GM21423 (cell line): ENCODE measurements around the gene KBTBD3.
A peak's percentile ranks its signal among the peaks of the same experiment; 100 is the strongest.
"Not testable (repeated sequence)": the region's sequence is repeated elsewhere in the genome, so short reads cannot be mapped to it uniquely, and the experiment has no call there.

Source experiments
- ATAC-seq: cut with Tn5 transposase; IDR thresholded peaks from one replicate; pipeline ENCODE4 v1.9.1; 2021; ENCODE audit warnings: mild to moderate bottlenecking, moderate library complexity; ENCODE audit not compliant: unreplicated experiment

The KBTBD3 gene

DNA sequence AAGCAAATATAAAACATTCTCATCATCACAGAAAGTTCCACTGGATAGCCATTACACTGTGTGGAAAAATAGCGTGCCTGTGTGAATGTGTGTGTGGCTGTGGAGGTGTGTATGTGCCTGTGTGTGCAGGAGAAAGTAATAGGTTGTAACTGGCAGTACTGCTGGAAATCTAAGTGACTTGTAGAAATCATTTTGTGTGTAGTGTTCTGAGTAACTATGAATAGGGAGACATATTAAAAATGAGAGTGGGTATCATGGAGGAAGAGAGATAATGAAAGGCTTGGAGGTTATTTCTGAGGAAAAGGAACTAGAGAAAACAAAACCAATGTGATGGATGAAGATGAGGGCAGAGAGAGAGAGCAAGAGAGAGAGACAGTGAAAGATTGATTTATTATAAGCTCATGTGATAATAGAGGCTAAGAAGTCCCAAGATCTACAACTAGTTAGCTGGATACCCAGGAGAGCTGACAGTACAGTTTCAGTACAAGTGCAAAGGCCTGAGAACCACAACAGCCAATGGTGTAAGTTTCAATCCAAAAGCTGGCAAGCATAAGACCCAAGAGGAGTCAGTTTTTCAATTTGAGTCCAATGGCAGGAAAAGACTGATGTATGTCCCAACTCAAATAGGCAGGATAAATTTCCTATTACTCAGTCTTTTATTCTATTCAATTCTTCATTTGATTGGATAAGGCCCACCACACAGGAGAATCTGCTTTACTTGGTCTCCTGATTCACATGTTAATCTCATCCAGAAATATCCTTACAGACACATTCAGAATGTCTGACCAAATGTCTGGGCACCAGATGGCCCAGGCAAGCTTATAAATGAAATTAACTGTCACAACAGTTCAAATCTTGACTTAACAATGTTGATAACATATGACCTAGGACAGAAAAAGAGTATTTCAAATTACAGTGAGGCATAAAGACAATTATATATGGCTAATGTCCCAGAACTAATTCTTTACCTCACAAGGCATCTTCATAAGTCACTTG is 14.9 kb downstream of the KBTBD3 start:
- no peak for ATAC-seq

DNA sequence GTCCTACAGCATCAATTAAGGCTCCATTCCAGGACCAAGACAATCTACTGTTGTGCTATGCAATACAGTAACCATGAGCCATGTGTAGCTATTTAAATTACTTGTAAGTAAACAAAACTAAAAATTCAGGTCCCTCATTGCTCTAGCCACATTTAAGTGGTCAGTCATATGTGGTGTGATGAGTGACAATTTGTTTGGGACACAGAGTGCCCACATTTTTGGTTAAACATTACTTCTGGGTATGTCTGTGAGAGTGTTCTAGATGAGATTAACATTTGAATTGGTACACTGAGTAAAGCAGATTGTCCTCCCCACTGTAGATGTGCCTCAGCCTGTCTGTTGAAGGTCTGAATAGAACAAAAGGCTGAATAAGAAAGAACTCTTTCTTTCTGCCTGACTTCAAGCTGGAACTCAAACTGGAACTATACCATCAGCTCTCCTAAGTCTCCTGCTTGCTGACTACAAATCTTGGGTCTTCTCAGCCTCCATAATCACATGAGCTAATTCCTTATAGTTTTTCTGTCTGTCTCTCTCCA is 15.8 kb downstream of the KBTBD3 start:
- peak; percentile 47 for ATAC-seq

DNA sequence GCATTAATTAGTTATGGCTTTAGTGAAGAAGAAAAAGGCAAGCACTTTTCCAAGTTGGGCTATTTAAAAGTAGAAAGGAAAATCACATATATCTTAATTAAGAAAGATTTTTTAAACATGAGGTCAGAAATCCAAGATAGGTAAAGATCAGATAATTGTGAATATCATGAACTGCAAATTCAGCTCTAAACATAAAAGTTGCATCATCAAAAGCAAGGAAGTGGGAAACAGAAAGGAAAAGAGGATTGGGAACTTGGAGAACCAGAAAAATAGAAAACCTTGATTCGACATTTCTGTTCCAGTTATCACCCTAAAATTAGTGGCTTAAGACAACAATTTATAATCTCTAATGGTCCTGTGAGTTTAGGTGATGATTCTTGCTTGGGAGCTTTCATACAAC is 17.5 kb downstream of the KBTBD3 start:
- no peak for ATAC-seq

DNA sequence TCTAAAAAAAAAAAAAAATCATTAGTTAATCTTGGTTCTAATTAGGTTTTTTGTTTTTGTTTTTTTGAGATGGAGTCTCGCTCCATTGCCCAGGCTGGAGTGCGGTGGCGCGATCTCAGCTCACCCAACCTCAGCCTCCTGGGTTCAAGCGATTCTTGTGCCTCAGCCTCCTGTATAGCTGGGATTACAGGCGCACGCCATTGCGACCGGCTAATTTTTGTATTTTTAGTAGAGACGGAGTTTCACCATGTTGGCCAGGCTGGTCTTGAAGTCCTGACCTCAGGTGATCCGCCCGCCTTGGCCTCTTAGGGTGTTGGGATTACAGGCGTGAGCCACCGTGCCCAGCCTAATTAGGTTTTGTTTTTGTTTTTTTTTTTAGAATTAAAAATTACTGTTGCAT is 18.8 kb downstream of the KBTBD3 start:
- not testable (repeated sequence) for ATAC-seq

DNA sequence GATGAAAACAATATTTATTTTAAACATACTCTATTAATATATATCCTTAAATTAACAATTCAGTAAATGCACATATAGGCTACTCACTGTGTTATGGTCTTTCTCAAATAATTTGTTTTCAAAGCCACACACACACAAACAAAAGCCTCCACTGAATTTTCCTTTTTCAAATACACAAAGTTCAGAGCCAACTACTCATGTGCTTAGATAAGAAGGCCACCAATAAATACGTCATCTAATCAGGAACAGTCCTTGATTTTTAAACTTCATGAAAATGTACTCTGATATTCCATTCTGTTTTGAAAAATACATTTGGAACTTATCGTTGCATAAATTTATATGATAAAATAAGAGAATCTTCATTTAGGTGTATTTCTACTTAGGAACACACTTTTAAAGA is 26.0 kb downstream of the KBTBD3 start:
- ATAC-seq, result no peak

DNA sequence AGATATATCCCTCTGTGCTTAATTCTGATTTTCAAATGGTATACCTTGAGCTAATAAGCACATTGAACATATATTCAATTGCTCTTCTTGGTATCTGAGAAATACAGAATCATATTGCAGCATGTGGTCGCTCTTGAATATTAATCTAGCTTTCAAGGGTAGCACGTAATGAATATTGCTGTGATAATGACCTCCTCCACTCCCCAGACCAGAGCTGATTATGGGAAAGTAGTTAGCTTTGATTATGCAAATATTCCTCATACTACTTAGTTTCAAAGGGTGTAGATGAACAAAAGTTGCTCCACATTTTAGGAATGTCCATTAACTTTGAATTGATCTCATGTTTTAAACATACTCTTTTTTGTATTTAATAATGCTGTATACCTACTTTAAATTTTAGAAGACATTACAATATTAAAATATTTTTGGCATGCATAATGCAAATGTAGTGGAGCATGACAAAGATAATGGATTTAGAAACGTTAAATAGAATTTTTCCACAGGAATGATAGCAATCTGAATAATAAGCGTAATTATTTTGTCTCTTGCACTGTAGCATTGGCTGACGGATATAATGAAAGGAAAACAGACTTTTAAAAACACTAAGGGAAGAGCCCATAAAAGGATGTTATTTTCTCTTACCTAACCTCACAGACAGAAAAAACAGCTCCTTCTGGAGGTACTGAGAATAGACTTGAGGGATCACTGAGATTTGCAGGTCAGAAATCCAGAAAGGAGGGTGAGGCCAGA is 27.2 kb downstream of the KBTBD3 start:
- no peak for ATAC-seq

DNA sequence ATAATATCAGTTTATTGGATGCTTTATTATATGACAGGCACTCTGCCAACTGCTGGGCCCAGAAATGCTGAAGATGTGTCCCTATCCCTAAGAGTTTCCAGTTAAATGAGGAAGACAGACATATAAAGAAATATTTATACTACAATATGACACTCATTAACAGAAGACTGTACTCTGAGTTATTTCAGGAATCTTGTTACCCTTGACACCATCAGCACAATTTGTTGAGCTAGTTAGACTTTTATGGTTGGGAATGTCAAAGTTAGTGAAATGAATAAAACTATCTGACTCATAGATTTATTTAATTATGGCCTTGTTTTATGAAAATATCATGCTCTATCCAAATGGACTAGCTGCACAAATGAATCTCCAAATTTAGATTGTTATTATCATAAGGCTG is 29.5 kb downstream of the KBTBD3 start:
- no peak for ATAC-seq

DNA sequence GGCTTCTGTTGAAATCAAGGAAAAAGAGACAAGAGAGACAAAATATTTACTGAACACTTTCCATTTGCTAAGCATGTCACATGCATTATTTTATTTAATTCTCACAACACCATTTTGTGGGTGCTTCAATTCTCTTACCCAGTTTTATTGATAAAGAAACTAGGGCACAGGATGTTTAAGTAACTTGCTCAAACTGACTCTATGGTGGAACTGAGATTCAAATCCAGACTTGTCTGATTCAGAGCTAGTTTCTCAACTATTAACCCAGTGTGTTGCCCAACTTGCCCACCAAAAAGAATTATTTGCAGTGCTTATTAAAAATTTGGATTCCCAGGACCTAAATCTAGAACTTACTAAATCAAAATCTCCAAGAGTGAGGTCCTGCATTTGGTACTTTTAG is 33.6 kb downstream of the KBTBD3 start:
- ATAC-seq, result no peak

DNA sequence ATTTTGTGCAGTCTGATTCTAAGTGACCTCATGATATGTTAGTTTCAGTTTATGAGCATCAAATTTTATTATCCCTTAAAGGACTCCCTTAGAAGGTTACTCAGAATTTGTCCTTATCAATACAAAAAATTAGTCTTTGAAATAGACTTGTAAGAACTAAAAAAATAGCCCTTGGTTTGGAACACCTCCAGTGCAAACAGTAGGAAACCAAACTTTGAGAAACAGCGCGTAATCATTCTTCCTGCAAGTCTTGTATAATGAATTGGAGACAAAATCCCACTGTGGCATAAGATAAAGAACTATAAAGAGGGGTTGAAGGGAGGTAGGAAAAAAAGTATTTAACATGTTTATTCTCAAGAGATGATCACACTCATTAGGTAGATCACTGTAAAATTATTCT is 44.3 kb downstream of the KBTBD3 start:
- no peak for ATAC-seq

DNA sequence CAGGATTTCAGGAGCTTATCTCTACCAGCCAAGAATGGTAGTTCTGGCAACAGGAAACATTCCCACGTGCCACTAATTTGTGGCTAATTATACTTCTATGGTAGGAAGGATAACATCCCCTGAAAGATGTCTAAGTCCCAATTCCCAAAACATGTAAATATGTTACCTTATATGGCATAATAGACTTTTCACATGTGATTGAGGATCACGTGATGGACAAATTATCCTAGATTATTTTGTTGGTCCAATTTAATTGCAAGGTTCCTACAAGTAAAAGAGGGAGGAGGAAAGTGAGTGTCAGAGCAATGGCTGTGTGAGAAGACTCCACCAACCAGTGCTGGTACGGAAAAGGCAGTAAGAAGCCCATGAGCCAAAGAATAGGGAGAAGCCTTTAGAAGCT is 45.2 kb downstream of the KBTBD3 start:
- ATAC-seq, result no peak

DNA sequence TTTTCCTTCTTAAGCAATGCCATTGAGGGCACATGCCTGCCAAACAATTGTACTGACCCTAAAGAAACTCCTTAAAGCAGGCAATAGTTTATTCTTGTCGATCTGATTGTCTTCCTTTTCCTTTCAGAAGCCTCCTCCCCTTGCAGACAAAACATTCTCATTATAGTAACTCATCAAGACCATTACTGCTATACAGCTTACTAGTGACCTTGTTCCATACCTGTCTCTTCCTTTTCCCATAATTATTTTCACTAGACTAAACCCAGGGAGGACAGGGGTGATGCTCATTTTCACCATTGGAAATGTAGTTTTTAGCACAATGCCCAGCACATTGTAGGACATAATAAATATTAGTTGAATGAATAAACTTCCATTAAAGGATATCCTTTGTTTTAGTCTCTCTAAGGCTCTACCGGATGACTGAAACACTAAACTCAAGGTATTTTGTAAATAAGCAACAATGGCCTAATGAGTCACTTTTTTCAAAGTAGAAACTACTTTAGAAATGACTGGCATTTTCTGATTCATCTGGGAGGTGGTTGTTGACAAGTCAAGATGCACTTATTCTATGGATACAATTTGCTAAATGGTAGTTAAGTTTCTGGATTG is 45.8 kb downstream of the KBTBD3 start:
- ATAC-seq, result peak; percentile 49

DNA sequence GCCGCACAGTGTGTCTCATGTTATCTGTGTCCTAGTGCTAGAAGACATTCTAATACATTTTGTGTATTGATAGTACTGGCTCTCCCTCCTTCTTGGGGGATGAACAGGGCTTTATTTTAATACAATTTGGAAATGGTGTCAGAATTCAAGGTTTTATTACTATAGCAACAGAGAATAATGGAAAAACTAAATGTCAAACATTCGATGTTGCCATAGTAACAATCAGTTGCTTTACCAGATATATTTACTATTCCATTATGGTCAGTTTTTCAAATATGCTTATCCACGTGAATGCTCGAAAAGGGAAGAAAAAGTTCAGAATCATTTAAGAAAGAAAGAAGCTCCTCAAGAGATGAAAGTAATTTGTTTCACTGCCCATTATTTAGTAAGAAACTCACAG is 46.5 kb downstream of the KBTBD3 start:
- ATAC-seq, result no peak

DNA sequence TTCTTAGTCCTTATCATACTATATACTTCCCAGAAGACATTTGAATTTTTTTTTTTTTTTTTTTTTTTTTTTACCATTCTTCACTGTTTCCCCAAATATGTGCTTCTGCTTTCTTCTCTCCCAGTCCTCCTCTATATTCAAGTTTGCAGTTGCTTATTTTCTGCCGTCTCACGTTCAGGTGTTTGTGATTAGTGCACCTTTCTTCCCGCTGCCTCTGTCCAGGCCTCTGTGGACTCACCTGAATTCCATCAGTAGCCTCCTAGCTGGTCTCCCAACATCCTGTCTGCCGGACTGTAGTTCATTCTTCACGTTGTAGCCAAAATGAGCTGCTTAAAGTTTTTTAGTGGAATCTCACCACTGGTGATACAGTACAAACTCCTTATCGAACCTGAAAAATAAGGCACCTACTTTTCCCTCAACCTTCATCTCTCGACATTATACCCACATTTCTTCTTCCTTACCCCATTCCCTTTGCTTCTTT is 54.3 kb downstream of the KBTBD3 start:
- no peak for ATAC-seq

DNA sequence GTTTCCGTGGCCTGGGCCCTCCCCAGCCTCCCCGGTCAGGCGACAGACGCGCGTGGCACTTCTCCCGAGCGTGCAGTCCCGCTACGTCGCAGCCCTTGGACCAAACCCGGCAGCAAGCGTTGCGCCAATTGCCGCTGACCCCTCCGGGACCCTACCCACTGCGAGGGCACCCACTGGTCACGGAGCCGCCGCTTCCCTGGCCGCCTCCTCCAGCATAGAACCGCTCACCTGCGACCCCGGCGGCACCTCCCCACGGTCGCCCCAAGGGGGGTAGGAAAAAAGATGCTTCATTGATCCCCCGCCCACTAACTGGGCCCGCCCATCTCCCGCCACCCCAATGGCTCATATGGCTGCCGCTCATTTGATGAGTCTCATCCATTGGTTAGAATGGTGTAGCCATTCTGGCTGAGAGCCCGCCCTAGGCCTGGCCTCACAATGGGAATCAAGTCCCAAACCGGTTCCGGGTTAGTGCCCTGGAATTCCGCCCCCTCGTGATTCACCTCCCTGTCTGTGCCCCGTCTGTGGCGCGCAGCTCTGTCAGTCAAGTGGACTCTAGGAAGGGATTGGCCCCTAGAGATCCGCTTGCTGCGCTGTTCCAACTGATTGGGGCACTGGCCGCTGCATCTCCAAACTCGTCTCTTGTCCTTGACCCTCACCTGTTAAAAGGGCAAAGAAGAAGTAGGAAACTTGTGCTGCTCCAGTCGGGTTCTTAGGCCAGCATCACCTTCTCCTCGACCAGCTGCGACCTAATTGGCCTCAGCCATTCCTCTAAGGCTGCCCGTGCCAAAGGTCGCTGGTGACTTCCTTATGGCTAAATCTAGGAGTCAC is 55.0 kb downstream of the KBTBD3 start, which contains the start of gene MSANTD4:
MSANTD4 (minus strand) TSS at position 274 of the 828 bp plus-strand sequence. CDS start 11,323 bp downstream, outside the sequence.
- ATAC-seq, result peak; percentile 96

DNA sequence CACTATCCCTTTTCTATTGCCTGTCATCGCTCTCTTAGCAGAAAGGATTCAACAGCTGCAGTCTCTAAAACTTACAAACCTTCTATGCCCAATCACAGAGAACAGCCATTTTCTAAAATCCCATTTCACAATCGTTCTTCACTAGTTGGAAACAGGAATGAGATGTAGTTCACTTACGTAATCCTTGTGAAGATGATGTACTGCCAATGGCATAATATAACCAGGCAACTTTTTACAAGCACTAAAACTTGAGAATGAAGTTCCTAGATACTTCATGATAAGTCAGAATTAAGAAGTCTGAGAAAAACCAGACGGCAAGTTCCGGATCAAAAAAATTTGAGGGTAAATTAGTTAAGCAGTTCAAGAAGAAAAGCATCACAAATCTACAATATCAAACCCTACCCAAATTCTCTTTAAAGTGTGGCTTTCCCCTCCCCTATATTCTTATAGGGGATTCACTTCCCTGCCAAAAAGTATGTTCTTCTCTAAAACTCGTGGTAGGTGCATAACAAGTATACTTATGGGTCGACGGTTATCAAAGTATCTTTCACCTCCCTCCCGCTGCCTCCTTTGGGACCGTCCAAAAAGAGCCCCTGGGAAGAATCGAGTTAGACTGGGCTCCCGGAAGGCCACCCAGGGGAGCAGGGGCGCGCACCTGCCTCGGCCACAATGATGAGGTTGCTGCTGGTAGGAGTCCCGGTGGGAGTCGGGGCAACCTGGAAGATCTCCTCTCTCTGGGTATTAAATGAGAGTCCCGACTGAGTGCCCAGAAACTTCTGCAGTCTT is 55.8 kb downstream of the KBTBD3 start:
- peak; percentile 14 for ATAC-seq

DNA sequence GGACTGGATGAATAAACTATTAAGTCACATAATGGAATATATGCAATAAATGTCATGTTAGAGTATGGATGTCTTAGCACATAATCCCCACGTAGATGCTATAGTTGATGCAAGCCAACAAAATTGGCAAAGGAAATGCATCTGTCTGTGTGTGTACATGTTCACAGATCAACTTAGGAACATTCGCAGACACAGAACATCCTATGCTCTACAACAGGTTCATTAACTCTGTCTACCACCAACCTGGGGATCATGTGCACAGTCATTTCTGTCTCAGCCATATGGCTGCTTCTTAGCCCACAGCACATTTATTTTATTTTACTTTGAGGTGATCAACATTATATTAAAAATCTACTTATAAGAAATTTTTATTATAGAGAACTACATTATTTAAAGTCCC is 60.1 kb downstream of the KBTBD3 start:
- no peak for ATAC-seq

DNA sequence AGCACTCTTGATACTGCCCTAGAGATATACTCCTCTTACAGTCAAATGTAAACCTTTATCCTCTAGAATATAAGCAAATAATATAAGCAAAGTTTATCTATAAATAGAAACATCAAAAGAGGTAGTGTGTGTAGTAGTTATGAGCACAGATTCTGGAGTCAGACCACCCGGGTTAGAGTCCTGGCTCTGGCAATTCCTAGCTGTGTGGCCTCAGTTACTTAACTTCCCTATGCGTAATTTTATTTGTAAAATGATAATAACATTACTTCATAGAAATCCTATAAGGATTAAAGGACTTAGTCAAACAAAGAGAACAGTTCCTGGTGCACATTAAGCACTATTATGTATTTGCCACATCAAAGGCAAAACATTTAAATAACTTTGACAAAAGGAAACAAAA is 62.1 kb downstream of the KBTBD3 start:
- ATAC-seq, result no peak

DNA sequence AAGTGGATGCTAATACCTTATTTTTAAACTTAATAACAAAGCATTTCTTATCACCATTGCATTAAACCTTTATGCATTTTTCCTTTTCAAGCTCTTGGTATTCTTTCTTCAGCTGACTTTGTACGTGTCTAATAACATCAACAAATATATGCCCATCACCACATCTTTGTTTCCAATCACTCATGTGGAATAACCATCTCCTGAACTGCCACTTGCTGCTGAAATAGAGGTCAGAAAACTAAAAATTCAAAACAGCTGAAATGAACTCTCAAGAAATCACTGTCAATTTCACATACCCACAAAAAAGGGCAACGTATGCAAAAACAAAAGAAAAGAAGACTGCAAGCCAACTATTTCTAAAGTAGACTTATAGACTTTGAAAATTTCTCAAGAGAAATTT is 62.5 kb downstream of the KBTBD3 start:
- no peak for ATAC-seq

DNA sequence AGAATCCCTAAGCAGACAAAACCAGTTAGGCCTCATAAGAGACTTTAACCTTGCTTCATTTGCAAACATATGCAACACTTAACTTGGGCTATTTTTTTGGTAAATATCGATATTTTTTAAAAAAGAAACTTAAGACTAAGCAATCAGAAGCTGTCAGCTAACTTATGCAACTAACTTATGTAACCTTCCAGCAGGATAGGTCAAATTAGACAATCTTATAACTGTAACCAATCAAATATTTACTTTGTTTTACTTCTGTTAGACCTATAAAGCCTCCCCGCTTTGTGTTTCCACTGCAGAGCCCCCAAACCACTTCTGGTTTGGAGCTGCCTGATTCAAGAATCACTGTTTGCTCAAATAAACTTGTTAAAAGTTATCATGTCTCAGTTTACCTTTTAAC is 63.1 kb downstream of the KBTBD3 start:
- no peak for ATAC-seq
